Effector memory CD4-positive, alpha-beta T cell (primary cell): ENCODE data around the gene LCNL1.

Experiments used
- DNase-seq, 3 donors: peaks; one replicate each; pipeline ENCODE4 v3.0.0-alpha.2; 2020
- H3K27ac ChIP-seq: 2 replicates; pipeline ENCODE4 v1.7.0; 2013; ENCODE audit warnings: mild to moderate bottlenecking, low read length, moderate library complexity; ENCODE audit not compliant: insufficient read depth, poor library complexity, severe bottlenecking
- H3K27me3 ChIP-seq: replicated peaks from 2 replicates; pipeline ENCODE4 v1.7.0; 2013; ENCODE audit warnings: mild to moderate bottlenecking, low read length; ENCODE audit not compliant: insufficient read depth, control insufficient read depth, poor library complexity, severe bottlenecking
- H3K36me3 ChIP-seq: 2 replicates; pipeline ENCODE4 v1.7.0; 2013; ENCODE audit warnings: mild to moderate bottlenecking, low read length, moderate library complexity; ENCODE audit not compliant: control insufficient read depth, insufficient read depth
- H3K4me1 ChIP-seq: 2 replicates; pipeline ENCODE4 v1.7.0; 2013; ENCODE audit warnings: low read length, mild to moderate bottlenecking; ENCODE audit not compliant: control insufficient read depth, insufficient read depth, poor library complexity, severe bottlenecking
- H3K4me3 ChIP-seq: 2 replicates; pipeline ENCODE4 v1.7.0; 2013; ENCODE audit warnings: low read length, low read depth, mild to moderate bottlenecking; ENCODE audit not compliant: insufficient read depth, poor library complexity, severe bottlenecking
- H3K9me3 ChIP-seq: 2 replicates; pipeline ENCODE4 v1.7.0; 2013; ENCODE audit warnings: mild to moderate bottlenecking, low read length, moderate library complexity; ENCODE audit not compliant: control insufficient read depth

LCNL1 gene

GRCh38 chr9:136953771-136954269 lies 29.0 kb upstream of the LCNL1 start:
- Histone ChIP-seq H3K4me1 (peaks cover 13% of the 10 kb centered on the region), H3K9me3 (no peaks in the 10 kb centered on the region), H3K27ac (no peak overlapping the region), H3K27me3 (no peaks in the 10 kb centered on the region), H3K4me3 (no peak overlapping the region), H3K36me3 (no peaks in the 10 kb centered on the region)
- DNase-seq, result no peak

- Histone ChIP-seq H3K4me1 (peaks cover 15% of the 10 kb centered on the region), H3K4me3 (no peak overlapping the region), H3K36me3 (no peaks in the 10 kb centered on the region), H3K27me3 (no peaks in the 10 kb centered on the region), H3K27ac (no peak overlapping the region), H3K9me3 (no peaks in the 10 kb centered on the region)
- DNase-seq, result no peak
These were observed 28.3 kb upstream of the LCNL1 start for GRCh38 chr9:136954270-136955083.

- no peaks in the 10 kb centered on the region for H3K9me3 ChIP-seq
- H3K36me3 ChIP-seq, result no peaks in the 10 kb centered on the region
- DNase-seq, result no peak
- H3K27me3 ChIP-seq, result no peaks in the 10 kb centered on the region
- H3K27ac ChIP-seq, result no peak overlapping the region
- peaks cover 18% of the 10 kb centered on the region for H3K4me1 ChIP-seq
- no peak overlapping the region for H3K4me3 ChIP-seq
These were observed 27.4 kb upstream of the LCNL1 start for GRCh38 chr9:136955202-136955942.

GRCh38 chr9:136955943-136956335 lies 26.9 kb upstream of the LCNL1 start:
- no peaks in the 10 kb centered on the region for H3K27me3 ChIP-seq
- H3K36me3 ChIP-seq, result no peaks in the 10 kb centered on the region
- peaks cover 20% of the 10 kb centered on the region for H3K4me1 ChIP-seq
- H3K27ac ChIP-seq, result no peak overlapping the region
- H3K9me3 ChIP-seq, result no peaks in the 10 kb centered on the region
- DNase-seq, result no peak
- H3K4me3 ChIP-seq, result no peak overlapping the region

GRCh38 chr9:136956604-136957003 lies 26.2 kb upstream of the LCNL1 start:
- no peaks in the 10 kb centered on the region for H3K36me3 ChIP-seq
- H3K4me3 ChIP-seq, result no peak overlapping the region
- no peak for DNase-seq
- H3K27ac ChIP-seq, result no peak overlapping the region
- H3K4me1 ChIP-seq, result peaks cover 25% of the 10 kb centered on the region
- H3K27me3 ChIP-seq, result no peaks in the 10 kb centered on the region
- H3K9me3 ChIP-seq, result no peaks in the 10 kb centered on the region

GRCh38 chr9:136957461-136957860 lies 25.3 kb upstream of the LCNL1 start:
- H3K27ac ChIP-seq, result no peak overlapping the region
- H3K27me3 ChIP-seq, result no peaks in the 10 kb centered on the region
- peaks cover 30% of the 10 kb centered on the region for H3K4me1 ChIP-seq

GRCh38 chr9:136957901-136958300 lies 24.9 kb upstream of the LCNL1 start:
- Histone ChIP-seq H3K4me1 (peaks cover 31% of the 10 kb centered on the region), H3K4me3 (no peak overlapping the region), H3K27ac (no peak overlapping the region), H3K36me3 (no peaks in the 10 kb centered on the region), H3K9me3 (no peaks in the 10 kb centered on the region), H3K27me3 (no peaks in the 10 kb centered on the region)
- no peak for DNase-seq

More at GRCh38 chr9:136957461-136957860, 25.3 kb upstream of the LCNL1 start:
- H3K36me3 ChIP-seq, result no peaks in the 10 kb centered on the region
- H3K9me3 ChIP-seq, result no peaks in the 10 kb centered on the region
- no peak overlapping the region for H3K4me3 ChIP-seq
- DNase-seq, result no peak

- Histone ChIP-seq H3K4me3 (no peak overlapping the region), H3K27me3 (no peaks in the 10 kb centered on the region), H3K4me1 (peaks cover 35% of the 10 kb centered on the region), H3K36me3 (no peaks in the 10 kb centered on the region), H3K27ac (no peak overlapping the region), H3K9me3 (no peaks in the 10 kb centered on the region)
- no peak for DNase-seq
These were observed 24.3 kb upstream of the LCNL1 start for GRCh38 chr9:136958473-136958872.

- H3K36me3 ChIP-seq, result no peaks in the 10 kb centered on the region
- no peak overlapping the region for H3K4me3 ChIP-seq
- H3K4me1 ChIP-seq, result peaks cover 42% of the 10 kb centered on the region
- no peaks in the 10 kb centered on the region for H3K9me3 ChIP-seq
- peak overlapping the region; percentile 21 for H3K27ac ChIP-seq
- H3K27me3 ChIP-seq, result no peaks in the 10 kb centered on the region
- DNase-seq, result no peak
These were observed 23.6 kb upstream of the LCNL1 start for GRCh38 chr9:136958898-136959850.
